Activated CD8-positive, alpha-beta memory T cell treated with anti-CD3 and anti-CD28 coated beads for 48 hours (primary cell): ENCODE results near the gene VPS13D.

Experiments used
- DNase-seq, 3 experiments: peaks; one replicate each; pipeline ENCODE4 v3.0.0-alpha.2; 2020; ENCODE audit warnings: low read depth in 2 of 3, low spot score in 2 of 3

The VPS13D gene

DNA sequence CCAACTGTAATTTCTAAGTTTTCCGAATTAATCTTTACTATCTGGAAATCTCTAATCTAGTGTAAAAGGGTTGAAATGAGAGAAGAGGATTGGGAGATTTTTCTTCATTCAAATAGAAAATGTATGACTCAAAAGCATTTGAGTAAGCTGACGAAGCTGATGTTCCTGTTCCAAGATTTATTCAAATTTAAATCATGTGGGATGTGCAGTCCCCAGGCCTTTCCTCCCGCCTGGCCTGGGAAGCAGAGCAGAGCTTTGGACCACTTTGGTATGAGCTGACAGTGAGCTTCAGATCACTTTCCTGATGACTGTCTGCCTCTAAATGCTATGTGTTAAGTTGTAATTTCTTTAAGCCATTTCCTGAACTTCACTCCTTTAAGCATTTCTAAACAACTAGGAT, 196.2 kb downstream of the VPS13D start:
- no peak for DNase-seq

DNA sequence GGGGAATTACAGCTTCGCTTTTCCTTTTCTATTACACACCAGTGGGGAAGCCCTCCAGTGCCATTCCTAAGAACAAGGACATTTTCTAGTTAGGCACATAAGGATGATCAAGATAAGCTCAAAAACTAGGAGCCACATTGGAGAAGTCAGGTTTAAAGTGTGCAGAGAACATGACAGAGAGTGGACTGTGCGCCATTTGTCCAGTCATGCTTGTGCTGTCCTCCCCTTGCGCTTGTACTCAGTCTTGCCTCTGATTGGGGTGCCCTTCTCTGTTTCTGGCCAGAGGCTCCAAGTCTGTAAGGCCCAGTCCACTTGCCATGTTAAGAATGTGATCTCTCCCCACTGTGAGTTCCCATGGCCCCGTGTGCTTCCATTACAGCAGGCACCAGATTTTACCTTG, 198.5 kb downstream of the VPS13D start:
- no peak for DNase-seq

DNA sequence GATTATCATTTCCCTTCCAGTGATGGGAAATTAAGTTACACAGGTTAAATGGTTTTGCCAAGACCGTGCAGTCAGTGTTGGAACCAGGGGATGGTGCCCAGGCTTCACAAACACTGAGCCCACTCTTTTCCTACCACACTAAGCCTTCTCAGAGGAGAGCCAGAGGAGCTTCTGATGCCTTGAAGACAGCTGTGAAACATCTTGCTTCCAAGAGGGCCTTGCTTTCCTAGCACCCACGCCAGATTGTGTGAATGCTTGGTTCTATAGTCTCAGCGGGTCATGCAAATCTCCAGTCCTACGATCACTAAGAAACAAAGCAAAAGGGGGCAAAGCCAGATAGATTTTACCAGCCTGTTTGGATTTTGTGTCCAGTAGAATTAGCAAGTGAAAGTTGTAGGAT, 200.7 kb downstream of the VPS13D start:
- no peak for DNase-seq

DNA sequence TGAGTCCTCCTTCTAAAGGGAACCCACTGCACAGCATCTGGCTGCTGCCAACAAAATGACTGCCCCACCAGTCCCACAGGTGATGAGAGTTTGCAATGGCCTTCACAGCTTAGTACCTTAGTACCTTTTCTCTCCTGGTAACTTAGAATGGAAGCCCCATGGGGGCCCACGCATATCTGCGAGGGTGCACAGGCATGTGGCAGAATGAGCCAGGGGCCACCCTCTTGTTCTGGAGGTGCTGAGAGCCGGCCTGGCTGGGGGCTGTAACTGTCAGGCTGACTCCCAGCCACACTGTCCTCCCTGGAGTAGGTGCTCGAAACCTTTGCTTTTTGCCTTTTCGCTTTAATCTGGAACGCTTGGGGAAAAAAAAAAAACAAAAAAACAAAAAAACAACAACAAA, 203.1 kb downstream of the VPS13D start:
- no peak for DNase-seq

DNA sequence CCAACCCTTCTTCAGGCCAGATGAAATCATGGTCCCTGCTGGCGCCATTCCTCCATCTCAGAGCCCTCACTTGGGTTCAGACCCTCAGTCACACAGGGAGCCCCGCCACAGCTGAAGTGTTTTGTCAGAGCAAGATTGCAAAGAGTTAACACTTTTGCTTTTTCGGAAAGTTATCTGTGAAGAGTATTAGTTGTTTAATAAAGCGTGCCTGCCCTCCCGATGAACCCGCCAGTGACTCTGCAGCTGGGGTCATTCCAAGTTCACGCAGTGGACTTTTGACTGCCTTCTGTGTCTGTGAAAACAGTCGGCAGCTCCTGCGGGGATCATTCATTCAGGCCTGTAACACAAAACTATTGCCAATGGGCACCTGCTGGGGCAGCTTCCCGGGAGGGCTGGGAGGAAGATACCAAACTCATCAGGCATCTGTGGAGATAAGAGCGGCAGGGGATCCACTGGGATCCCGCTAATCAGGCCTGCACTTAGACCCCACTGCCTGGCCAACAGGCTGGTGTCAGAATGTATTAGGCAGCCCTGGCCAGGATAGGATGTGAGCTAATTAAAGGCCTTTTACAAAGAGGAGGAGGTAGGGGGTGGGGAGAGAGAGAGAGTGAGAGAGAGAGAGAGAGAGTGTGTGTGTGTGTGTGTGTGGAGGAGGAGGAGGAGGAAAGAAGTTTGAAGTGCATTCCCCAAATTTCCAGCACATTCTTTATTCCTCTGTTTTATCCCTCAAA, 203.7 kb downstream of the VPS13D start:
- no peak for DNase-seq

DNA sequence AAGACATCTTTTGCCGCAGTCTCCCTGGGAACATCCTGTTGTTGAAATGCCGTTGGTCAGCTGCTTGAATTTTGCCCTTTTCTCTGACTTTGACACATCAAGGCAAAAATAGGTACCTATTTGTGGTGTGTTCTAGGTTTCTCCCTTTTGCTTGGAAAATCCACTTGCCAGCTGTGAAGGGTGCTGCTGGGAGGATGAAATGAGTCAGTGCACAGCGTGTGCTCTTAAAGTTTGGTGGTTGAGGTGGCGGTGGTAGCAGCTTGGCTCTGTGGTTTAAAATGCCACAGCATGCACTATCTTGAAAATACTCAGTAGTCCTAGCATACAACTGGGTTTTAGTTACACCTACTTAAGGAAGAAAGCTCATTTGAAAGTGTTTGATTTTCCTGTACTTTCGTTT, 204.3 kb downstream of the VPS13D start:
- DNase-seq, result peak in 1 of 3 experiments; percentile 56

DNA sequence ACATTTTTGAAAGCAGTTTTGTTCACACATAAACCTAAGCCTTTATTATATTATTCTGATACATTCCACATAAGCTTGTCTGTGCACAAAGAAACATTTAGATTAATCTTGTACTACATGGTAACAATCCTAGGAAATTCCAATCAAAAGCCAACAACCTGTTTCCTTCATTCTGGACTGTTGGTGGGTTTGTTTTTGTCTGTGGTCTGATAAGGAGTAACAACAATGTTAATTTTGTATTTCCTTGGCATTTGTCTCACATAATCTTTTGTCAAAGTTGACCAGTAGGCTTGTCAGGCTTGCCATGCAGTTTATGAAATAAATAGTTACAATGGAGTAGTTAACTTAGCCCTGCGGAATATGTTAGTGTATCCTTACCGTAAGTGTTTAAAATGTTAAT, 204.9 kb downstream of the VPS13D start:
- DNase-seq, result no peak

DNA sequence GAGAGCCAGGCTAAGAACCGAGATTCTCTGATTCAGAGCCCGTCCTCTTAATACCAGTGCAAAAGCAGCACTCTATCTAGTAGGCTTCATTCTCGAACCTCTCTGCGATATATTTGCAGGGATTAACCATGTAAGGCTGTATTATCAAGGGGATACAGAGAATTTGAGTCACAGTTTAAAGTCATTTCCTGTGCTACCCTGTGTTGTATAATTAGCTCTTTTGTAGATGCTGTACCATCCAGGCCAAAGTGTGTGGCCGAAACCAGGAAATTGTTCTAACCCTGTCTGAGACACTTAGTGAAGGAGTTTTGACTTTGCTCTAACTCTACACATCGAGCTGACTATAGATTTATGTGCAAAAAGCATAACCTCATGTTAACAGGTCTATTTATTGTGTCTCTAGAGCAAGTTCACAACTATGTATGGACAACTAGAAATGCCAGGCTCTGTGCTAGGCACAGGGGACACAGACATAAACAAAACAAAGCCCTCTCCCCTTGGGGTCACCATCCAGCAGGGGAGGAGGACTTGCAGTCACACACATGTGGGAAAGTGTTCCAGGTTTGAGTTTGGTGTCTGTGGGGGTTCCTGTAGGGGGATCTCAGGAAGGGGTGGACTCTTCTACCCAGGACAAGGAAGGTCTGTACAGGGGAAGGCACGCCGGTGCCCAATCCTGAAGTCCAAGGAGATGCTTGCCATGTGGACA, 206.0 kb downstream of the VPS13D start:
- DNase-seq, result no peak

DNA sequence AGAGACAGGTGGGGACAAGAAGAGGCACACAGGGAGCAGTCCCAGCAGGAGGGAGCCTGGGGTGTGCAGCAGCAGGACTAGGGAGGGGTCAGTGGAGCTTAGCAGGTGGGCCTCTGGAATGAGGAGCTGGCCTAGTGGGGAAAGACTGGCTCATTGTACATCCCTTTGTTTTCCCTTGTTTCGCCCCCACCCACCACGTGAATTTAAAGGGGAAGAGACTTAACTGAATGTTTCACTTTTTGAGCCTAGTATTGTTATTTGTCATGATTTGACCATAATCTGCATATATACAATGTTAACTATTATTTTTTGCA, 206.5 kb downstream of the VPS13D start:
- no peak for DNase-seq

DNA sequence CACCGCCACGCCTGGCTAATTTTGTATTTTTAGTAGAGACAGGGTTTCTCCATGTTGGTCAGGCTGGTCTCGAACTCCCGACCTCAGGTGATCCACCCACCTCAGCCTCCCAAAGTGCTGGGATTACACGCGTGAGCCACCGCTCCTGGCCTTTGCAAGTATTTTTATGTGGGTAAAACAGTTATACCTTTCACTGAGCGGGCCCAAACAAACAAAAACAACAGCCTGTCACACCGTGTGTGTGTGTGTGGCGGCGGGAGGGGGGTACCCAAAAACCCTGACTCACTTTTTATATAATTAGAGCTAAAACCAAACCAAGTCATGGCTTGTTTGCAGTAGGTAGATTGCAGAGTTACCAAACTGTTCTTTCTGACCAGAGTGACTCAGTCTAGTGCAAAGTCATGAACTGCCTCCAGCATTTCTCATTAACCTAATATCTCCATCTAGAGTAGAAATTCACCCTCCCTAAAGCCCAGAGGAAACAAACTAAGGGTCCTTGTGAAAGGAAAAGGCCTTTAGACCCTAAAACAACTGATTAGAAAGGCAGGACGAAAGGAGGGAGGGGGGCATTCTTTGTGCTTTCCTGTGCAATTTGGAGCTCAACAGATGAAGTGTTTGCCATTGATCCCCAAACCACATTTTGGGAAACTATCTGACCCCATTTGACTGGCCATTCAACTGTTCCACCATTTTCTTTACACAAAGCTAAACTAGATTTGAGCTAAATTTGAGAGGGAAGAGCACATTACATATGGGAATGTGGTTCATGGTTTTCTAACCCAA, 207.2 kb downstream of the VPS13D start:
- DNase-seq, result no peak

DNA sequence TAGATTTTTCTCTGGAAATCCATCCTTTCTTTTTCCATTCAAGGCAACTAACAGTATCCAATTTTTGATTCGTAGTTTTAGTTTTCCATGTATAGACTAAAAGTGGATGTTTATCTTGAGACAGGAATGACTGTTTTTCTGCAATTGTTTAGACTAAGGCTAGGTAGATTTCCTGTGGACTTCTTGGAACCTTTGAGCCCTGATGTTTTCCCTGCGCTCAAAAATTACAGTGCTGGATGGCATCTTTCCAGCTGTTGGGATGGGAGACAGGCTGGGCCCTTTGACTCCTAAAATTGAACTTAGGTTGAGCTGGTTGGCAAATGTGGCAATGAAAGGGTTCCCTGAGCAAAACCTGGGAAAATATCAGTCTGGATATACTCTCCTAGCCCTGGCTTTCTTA, 207.8 kb downstream of the VPS13D start:
- DNase-seq, result no peak

DNA sequence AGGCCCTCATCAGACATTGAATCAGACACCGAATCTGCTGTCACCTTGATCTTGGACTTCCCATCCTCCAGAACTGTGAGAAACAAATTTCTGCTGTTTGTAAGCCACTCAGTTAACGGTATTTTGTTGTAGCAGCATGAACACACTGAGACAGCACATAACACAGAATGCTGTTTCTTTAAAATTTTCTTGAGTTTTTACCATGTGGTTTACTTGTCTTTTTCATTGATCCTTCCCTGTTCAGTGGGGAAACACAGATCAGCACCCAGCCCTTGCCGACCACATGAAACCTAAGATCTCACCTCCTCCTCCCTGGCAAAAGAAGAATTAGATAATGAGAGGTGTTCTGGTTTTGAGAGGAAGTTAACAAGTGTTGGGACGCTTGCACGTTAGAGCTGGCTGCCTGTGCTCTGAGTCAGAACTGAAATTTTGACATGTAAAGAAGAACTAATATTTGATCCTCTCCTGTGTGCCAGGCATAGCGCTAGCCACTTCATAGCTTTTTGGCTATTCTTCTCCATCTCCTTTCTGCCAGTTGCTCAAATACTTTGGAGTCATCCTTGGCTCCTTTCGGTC, 208.6 kb downstream of the VPS13D start:
- DNase-seq, result peak in 1 of 3 experiments; percentile 43

DNA sequence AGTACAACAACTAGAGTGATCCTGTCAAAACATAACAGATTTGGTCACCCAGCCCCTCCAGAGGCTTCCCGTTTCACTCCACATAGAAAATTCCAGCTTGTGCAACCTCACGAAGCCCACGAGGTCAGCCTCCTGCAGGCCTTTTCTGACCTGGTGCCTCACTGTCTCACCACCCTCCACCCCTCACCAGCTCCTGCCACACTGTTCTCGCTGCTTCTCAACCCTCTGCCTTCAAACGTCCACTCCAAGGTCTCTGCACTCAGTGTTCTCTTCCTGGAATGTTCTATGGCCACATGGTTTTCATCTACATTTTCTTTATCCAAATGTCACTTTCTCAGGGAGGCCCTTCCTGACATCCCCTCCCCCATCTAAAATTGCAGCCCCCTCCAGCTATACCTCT, 209.2 kb downstream of the VPS13D start:
- no peak for DNase-seq

DNA sequence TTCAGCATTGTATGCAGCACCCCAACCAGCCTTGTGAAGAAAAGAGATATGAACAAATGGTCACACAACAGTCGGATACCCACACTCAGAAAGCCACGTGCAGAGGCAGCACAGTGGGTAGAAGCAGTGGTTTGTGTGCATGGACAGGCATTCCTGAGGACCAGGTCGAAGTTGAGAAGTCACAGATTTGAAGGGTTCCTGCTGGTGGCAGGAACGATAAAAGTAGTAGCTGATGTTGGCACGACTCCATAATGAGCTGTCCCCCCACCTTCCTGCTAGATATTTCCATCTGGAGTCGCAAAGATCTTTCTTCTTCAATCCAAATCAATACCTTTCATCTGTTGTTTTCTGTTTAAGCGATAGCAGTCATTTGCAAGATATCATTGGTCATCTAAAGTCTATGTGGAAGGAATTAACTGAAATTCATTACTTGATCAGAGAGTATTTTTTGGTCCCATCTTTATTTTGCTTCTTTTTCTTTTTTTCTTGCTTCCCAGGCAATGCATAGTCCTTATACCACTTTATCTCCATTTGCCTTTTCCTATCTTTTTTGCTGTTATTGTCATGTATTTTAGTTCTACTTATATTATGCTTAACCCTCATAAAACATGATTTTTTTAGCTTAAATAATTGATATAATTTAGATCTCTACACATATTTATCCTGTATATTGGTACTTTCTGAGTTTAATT, 211.7 kb downstream of the VPS13D start:
- DNase-seq, result no peak

DNA sequence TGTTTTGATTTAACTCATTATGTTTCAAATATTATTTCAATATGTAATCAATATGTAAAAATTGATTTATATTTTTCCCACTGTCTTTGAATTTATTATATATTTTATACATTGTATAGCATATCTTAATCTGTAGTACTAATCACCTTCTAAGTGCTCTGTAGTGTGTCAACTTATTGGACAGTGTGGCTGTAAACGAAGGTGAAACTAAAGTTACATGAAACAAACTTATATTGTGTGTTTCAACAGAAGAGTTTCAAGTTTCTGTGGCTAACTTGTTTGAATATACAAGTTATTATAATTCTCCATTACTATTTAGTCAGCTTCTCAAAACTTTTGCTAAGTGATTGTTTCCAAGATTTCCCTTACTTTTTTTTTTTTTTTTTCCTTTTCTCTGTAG, 212.4 kb downstream of the VPS13D start:
- no peak for DNase-seq

DNA sequence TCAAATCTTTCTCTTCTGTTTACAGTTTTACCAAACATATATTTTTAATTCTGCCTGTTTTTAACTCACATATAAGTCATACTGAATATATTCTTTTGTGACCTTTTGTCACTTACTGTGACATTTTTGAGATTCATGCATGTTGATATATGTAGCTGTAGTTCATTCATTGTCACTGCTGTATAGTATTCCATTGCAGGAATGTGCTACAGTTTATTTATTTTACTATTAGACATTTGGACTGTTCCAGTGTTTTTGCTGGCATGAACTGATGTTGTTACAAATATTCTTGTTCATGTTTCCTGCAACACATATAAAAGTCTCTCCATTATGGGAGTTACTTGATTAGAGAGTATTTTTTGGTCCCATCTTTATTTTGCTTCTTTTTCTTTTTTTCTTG, 213.3 kb downstream of the VPS13D start:
- DNase-seq, result no peak

DNA sequence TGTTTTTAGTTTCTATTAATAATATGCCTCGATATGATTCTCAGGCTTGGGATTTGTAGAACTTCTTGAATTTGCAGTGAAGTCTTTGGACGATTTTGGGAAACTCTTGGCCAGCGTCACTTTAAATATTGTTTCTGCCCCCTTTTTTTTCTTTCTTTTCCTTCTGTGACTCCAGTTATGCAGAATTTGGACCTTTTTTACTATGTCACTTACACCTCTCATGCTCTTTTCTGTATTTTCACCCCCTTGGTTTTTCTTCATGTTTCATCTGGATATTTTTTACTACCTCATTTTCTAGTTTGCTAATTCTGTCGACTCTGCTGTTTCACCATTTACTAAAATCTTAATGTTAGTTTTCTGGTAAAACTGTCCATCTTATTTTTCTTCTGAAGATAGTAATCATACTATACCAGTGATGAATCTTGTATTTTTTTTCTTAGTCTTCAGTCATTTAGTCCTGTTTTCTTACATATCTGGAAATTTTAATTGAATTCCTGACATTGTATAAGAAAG, 214.6 kb downstream of the VPS13D start:
- no peak for DNase-seq

DNA sequence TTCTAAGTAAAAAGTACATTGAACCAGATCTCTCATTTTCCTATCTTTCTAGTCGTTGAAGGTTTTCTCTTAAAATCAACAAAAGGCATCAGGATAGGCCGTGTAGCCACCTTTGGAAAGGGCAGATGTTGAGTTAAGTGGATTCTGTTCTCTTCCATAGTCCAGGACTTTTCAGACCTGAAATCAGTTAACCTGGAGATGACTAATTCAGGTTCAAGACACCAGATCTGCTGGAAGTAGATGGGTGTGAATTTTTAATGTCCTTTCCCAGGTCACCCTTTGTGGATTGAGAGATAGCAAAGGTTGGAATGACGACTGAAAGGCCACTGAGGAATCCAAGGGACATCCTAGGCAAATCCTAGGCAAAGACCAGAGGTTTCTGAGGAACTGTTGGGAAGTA, 215.4 kb downstream of the VPS13D start:
- no peak for DNase-seq

DNA sequence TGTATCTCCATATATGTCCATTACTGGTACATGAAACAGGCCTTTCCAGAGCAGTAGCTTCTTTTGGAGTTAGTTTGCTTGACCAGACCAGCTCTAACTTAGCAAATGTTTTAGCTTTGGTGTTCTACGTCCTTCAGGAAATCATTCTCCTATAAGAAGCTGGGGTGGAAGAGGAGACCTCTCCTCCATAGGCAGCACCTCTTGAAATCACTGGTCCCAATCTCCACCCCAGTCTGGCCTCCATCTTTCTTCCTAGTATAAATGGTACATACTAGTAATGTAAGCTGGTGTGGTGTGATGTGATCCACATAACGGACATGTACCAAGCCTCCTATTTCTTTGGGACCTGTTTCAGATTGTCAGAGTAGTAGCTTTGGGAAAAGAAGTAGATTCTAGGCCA, 216.8 kb downstream of the VPS13D start:
- no peak for DNase-seq

DNA sequence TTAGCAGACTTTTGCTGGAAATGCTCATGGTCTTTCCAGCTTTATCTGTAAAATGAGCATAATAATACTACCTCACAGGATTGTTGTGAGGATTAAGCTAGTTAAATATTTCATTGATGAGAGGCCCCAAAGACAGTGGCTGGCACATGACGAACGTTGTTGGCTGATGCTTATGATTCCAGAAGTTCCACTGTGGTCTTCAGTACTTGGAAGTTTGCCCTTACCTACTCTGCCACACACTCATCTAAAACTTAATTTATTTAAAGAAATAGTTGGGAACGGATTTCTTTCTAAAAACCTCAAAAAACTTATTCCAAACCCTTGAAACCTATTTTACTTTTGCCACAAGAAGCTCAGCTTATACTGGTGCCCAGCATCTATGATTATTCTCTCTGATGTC, 217.5 kb downstream of the VPS13D start:
- no peak for DNase-seq

DNA sequence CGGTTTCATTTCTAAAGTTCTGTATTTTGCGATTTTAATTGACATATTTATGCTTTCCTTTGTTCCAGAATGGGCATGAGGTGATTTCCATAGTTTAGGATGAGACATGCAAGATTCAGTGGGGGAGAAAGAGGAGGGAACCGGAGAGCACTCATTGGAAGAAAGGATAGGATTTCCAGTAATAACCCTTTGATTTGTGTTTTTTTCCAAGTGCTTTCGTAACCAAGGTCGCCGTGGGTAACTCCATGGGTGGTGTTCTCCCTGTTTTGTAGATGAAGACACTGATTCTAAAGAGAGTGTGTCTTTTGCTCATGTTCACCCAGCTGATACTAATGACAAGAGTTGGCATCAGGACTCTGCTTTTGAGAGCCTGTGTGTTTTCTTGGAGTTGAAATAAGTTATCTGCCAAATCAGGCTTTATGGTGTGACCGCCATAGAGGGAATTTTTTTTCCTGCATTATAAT, 218.1 kb downstream of the VPS13D start:
- no peak for DNase-seq
